PC-3 (cell line): Measurements from ENCODE around the gene NAA60.

Experiments used
- CTCF ChIP-seq: fragments of 300-600 bp; sonication (generic); conservative IDR thresholded peaks from 2 replicates; pipeline ENCODE4 v1.5.1; 2017; ENCODE audit warnings: antibody characterized with exemption, low read depth, mild to moderate bottlenecking, low read length
- EZH2phosphoT487 ChIP-seq: fragments of 300-600 bp; sonication (generic); IDR thresholded peaks from 2 replicates; pipeline ENCODE4 v1.6.1; 2018; ENCODE audit warnings: mild to moderate bottlenecking, antibody characterized with exemption, low read length, borderline replicate concordance

GRCh38 chr16:3508736-3509135, 65.3 kb downstream of the NAA60 start:
- no peak for TF ChIP-seq CTCF
- no peak for TF ChIP-seq EZH2phosphoT487
